GM23338 (cell line): ENCODE measurements around the gene RASA3. TPM values are rescaled to one million over a fixed set of nuclear protein-coding genes. Genes with fewer than 3 reads are reported as not detected.

Experiments used
- ATAC-seq: fragments of 200-7000 bp; cut with Tn5 transposase; 3 replicates; pipeline ENCODE4 v1.9.1; 2020
- DNase-seq: peaks from one replicate; pipeline ENCODE4 v3.0.0-alpha.2; 2015; ENCODE audit warnings: low spot score
- H2AFZ ChIP-seq: fragments of 200-600 bp; sonication (generic); 2 replicates; pipeline ENCODE4 v1.8.0; 2016; ENCODE audit warnings: antibody characterized with exemption, mild to moderate bottlenecking, moderate library complexity
- H3F3A ChIP-seq: fragments of 200-600 bp; sonication (generic); replicated peaks from 2 replicates; pipeline ENCODE4 v1.8.0; 2017; ENCODE audit warnings: antibody characterized with exemption, mixed run types, low read depth
- H3K27ac ChIP-seq: fragments of 200-600 bp; sonication (generic); 2 replicates; pipeline ENCODE4 v1.6.1; 2016; ENCODE audit warnings: low read depth
- H3K27me3 ChIP-seq: fragments of 200-600 bp; sonication (generic); 2 replicates; pipeline ENCODE4 v1.8.0; 2016; ENCODE audit warnings: mild to moderate bottlenecking, mixed run types, moderate library complexity; ENCODE audit not compliant: insufficient read depth
- H3K36me3 ChIP-seq: fragments of 200-600 bp; sonication (generic); 2 replicates; pipeline ENCODE4 v1.8.0; 2016; ENCODE audit warnings: mild to moderate bottlenecking; ENCODE audit not compliant: insufficient read depth
- H3K4me1 ChIP-seq: fragments of 200-600 bp; sonication (generic); 2 replicates; pipeline ENCODE4 v1.8.0; 2016; ENCODE audit warnings: mild to moderate bottlenecking, moderate library complexity; ENCODE audit not compliant: insufficient read depth
- H3K4me2 ChIP-seq: fragments of 200-600 bp; sonication (generic); 2 replicates; pipeline ENCODE4 v1.7.1; 2017; ENCODE audit warnings: mixed run types
- H3K4me3 ChIP-seq: fragments of 200-600 bp; sonication (generic); 2 replicates; pipeline ENCODE4 v1.6.1; 2016; ENCODE audit warnings: mixed run types
- H3K79me2 ChIP-seq: fragments of 200-600 bp; sonication (generic); replicated peaks from 2 replicates; pipeline ENCODE4 v1.8.0; 2017; ENCODE audit warnings: mild to moderate bottlenecking; ENCODE audit not compliant: insufficient read depth
- H3K9me2 ChIP-seq: fragments of 200-600 bp; sonication (generic); 2 replicates; pipeline ENCODE4 v1.8.0; 2017; ENCODE audit not compliant: insufficient read depth
- H4K20me1 ChIP-seq: fragments of 200-600 bp; sonication (generic); replicated peaks from 2 replicates; pipeline ENCODE4 v1.8.0; 2017; ENCODE audit warnings: mild to moderate bottlenecking; ENCODE audit not compliant: insufficient read depth
- H3K27ac Mint-ChIP-seq: 2 replicates; pipeline ENCODE4 v1.8.0; 2020; ENCODE audit warnings: inconsistent platforms, mild to moderate bottlenecking, moderate library complexity, mixed read lengths
- H3K27me3 Mint-ChIP-seq: 3 replicates; pipeline ENCODE4 v1.8.0; 2022; ENCODE audit warnings: low read depth, mild to moderate bottlenecking, moderate library complexity, mixed read lengths, inconsistent platforms; ENCODE audit not compliant: insufficient read depth, poor library complexity
- H3K36me3 Mint-ChIP-seq: 3 replicates; pipeline ENCODE4 v1.8.0; 2021; ENCODE audit warnings: low read depth, mild to moderate bottlenecking, inconsistent platforms, moderate library complexity, mixed read lengths
- H3K4me1 Mint-ChIP-seq: 3 replicates; pipeline ENCODE4 v1.8.0; 2020; ENCODE audit warnings: mild to moderate bottlenecking, inconsistent platforms, mixed read lengths
- H3K4me3 Mint-ChIP-seq: 3 replicates; pipeline ENCODE4 v1.8.0; 2021; ENCODE audit warnings: moderate library complexity, mild to moderate bottlenecking, inconsistent platforms, mixed read lengths
- H3K9me3 Mint-ChIP-seq: 3 replicates; pipeline ENCODE4 v1.8.0; 2020; ENCODE audit warnings: moderate library complexity, mild to moderate bottlenecking, inconsistent platforms, mixed read lengths
- CREB1 ChIP-seq: fragments of 250-450 bp; sonication (Bioruptor Pico); IDR thresholded peaks from 2 replicates; pipeline ENCODE4 v1.5.0; 2020; ENCODE audit warnings: low read depth, mild to moderate bottlenecking, moderate library complexity
- CTCF ChIP-seq, 2 experiments: fragments of 200-600 bp in 1 of 2; sonication (generic) in 1 of 2; conservative IDR thresholded peaks; 2 replicates each; pipeline versions ENCODE4 v1.5.1 to v1.6.1; 2016 to 2017; ENCODE audit warnings: antibody characterized with exemption in 2 of 2, low read depth in 2 of 2, mild to moderate bottlenecking in 2 of 2, moderate library complexity in 1 of 2
- ETS1 ChIP-seq: IDR thresholded peaks from 2 replicates; pipeline ENCODE4 v1.6.1; 2016; ENCODE audit warnings: antibody characterized with exemption
- EZH2 ChIP-seq: fragments of 200-600 bp; sonication (generic); IDR thresholded peaks from one replicate; pipeline ENCODE4 v1.8.0; 2017; ENCODE audit warnings: antibody characterized with exemption, mild to moderate bottlenecking, low read depth; ENCODE audit not compliant: unreplicated experiment
- EZH2phosphoT487 ChIP-seq: fragments of 200-600 bp; sonication (generic); IDR thresholded peaks from one replicate; pipeline ENCODE4 v1.8.1; 2018; ENCODE audit warnings: antibody characterized with exemption; ENCODE audit not compliant: unreplicated experiment
- JUNB ChIP-seq: IDR thresholded peaks from one replicate; pipeline ENCODE4 v1.6.1; 2016; ENCODE audit warnings: antibody characterized with exemption; ENCODE audit not compliant: unreplicated experiment
- REST ChIP-seq: IDR thresholded peaks from one replicate; pipeline ENCODE4 v1.6.1; 2018; ENCODE audit warnings: antibody characterized with exemption; ENCODE audit not compliant: unreplicated experiment
- STAT1 ChIP-seq: IDR thresholded peaks from one replicate; pipeline ENCODE4 v1.6.1; 2016; ENCODE audit warnings: antibody characterized with exemption; ENCODE audit not compliant: unreplicated experiment
- ZNF114 ChIP-seq: fragments of 250-450 bp; sonication (Bioruptor Pico); IDR thresholded peaks from 2 replicates; pipeline ENCODE4 v1.5.0; 2020; ENCODE audit warnings: mild to moderate bottlenecking, moderate library complexity
- ZNF331 ChIP-seq: fragments of 250-450 bp; sonication (Bioruptor Pico); IDR thresholded peaks from 2 replicates; pipeline ENCODE4 v1.5.0; 2020; ENCODE audit warnings: low read depth, mild to moderate bottlenecking, moderate library complexity
- polyA plus RNA-seq: library from polyadenylated mRNA; unstranded; fragments of >200 nt; fragmentation: Nextera tagmentation; extraction: Ambion mirVana; gene quantifications from 2 replicates; pipeline ENCODE4 v1.2.1, GENCODE V29; 2016
- total RNA-seq: library from RNA; depleted of rRNA; stranded (reverse); fragments of >200 nt; shearing (Covaris generic); gene quantifications from 2 replicates; pipeline ENCODE4 v1.2.3, GENCODE V29; 2014

The RASA3 gene
- total and polyA plus RNA-seq, 2 experiments from 2014 or later = 11.2 to 20.7 TPM

GRCh38 chr13:114062341-114062740, 70.1 kb downstream of the RASA3 start (continued):
- TF ChIP-seq CTCF (conservative IDR thresholded peaks at IDR 0.05; ENCODE audit: low read depth in 2 of 2) (no peak), EZH2 (no peak)

- Histone ChIP-seq H3K79me2 (peaks cover 13% of the 10 kb centered on the region), H4K20me1 (no peaks in the 10 kb centered on the region), H3K27ac (no peak overlapping the region), H3K36me3 (no peaks in the 10 kb centered on the region), H3F3A (peaks cover 6% of the 10 kb centered on the region), H2AFZ (no peak overlapping the region), H3K9me2 (no peaks in the 10 kb centered on the region), H3K27me3 (no peaks in the 10 kb centered on the region), H3K4me3 (no peak overlapping the region), H3K4me1 (0 out of 2 replicates have a peak, but pooled peaks cover 9% of the 10 kb centered on the region), H3K4me2 (no peak overlapping the region)
- Mint-ChIP-seq H3K36me3 (no peaks in the 10 kb centered on the region), H3K27ac (no peak overlapping the region), H3K27me3 (peaks cover 16% of the 10 kb centered on the region), H3K4me1 (peaks cover 23% of the 10 kb centered on the region), H3K4me3 (no peak overlapping the region), H3K9me3 (no peaks in the 10 kb centered on the region; the same call in 2 of the 3 replicates)
- TF ChIP-seq CTCF (conservative IDR thresholded peaks at IDR 0.05; ENCODE audit: low read depth in 2 of 2) (no peak), EZH2phosphoT487 (no peak), STAT1 (no peak), REST (no peak), ZNF114 (no peak), ZNF331 (CRISPR knock-in tag) (no peak), ETS1 (no peak), JUNB (no peak), EZH2 (no peak), CREB1 (CRISPR knock-in tag) (no peak)
- no peak for ATAC-seq
- no peak for DNase-seq
Observed at GRCh38 chr13:114061744-114062143, 70.7 kb downstream of the RASA3 start.
